ENCODE data around the gene PCSK5.

The PCSK5 gene

DNA sequence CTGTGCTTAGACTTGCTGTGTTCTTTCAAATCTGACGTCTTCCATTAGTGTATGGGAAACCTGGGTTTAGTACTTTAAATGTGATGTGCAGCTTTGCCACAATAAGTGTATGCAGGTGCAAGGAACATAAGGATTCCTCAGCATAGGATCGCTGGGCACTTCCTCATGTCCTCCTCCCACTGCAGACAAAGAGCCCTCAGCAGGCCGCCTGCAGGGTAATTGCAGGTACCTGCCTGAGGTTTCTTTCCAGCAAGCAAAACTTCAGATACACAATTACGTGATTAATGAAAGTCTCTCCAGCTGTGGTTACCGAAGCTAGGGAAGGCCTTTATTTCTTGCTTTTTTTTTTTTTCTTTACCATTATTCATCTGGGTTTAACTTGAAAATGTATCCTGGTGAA is 270.6 kb downstream of the PCSK5 start:
- DNase-seq, result no peak
- Histone ChIP-seq H3K27ac (no peak overlapping the region), H3K4me3 (ENCODE audit: low read depth, low read length) (no peak overlapping the region), H3K36me3 (replicated peaks) (no peaks in the 10 kb centered on the region), H3K27me3 (replicated peaks) (no peaks in the 10 kb centered on the region)
- TF ChIP-seq, protein P1, sequence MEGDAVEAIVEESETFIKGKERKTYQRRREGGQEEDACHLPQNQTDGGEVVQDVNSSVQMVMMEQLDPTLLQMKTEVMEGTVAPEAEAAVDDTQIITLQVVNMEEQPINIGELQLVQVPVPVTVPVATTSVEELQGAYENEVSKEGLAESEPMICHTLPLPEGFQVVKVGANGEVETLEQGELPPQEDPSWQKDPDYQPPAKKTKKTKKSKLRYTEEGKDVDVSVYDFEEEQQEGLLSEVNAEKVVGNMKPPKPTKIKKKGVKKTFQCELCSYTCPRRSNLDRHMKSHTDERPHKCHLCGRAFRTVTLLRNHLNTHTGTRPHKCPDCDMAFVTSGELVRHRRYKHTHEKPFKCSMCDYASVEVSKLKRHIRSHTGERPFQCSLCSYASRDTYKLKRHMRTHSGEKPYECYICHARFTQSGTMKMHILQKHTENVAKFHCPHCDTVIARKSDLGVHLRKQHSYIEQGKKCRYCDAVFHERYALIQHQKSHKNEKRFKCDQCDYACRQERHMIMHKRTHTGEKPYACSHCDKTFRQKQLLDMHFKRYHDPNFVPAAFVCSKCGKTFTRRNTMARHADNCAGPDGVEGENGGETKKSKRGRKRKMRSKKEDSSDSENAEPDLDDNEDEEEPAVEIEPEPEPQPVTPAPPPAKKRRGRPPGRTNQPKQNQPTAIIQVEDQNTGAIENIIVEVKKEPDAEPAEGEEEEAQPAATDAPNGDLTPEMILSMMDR (IDR thresholded peaks at IDR 0.05; ENCODE audit: low read depth, low read length, missing control alignments), result no peak
- in situ Hi-C loops (cut with HindIII; ENCODE audit: low pct_ligation_motif_present, low sequenced_read_pairs), result no loop called here

- H3K27ac ChIP-seq, result no peak overlapping the region
- H3K27me3 ChIP-seq (replicated peaks), result no peaks in the 10 kb centered on the region
Observed at GRCh38 chr9:76161541-76161940, 271.1 kb downstream of the PCSK5 start.

GRCh38 chr9:76162086-76162730 is 271.7 kb downstream of the PCSK5 start:
- Histone ChIP-seq H3K27ac (peak overlapping the region; percentile 38), H3K4me3 (ENCODE audit: low read depth, low read length) (no peak overlapping the region), H3K36me3 (replicated peaks) (no peaks in the 10 kb centered on the region), H3K27me3 (replicated peaks) (no peaks in the 10 kb centered on the region)
- peak; percentile 16 for DNase-seq
- TF ChIP-seq, protein P1 (IDR thresholded peaks at IDR 0.05; ENCODE audit: low read depth, low read length, missing control alignments), result no peak
- in situ Hi-C loops (cut with HindIII; ENCODE audit: low pct_ligation_motif_present, low sequenced_read_pairs), result no loop called here

More at GRCh38 chr9:76161541-76161940, 271.1 kb downstream of the PCSK5 start:
- in situ Hi-C loops (cut with HindIII; ENCODE audit: low pct_ligation_motif_present, low sequenced_read_pairs), result no loop called here
- DNase-seq, result peak; percentile 76
- no peak overlapping the region for H3K4me3 ChIP-seq (ENCODE audit: low read depth, low read length)
- no peaks in the 10 kb centered on the region for H3K36me3 ChIP-seq (replicated peaks)
- TF ChIP-seq, protein P1 (IDR thresholded peaks at IDR 0.05; ENCODE audit: low read depth, low read length, missing control alignments), result no peak

DNA sequence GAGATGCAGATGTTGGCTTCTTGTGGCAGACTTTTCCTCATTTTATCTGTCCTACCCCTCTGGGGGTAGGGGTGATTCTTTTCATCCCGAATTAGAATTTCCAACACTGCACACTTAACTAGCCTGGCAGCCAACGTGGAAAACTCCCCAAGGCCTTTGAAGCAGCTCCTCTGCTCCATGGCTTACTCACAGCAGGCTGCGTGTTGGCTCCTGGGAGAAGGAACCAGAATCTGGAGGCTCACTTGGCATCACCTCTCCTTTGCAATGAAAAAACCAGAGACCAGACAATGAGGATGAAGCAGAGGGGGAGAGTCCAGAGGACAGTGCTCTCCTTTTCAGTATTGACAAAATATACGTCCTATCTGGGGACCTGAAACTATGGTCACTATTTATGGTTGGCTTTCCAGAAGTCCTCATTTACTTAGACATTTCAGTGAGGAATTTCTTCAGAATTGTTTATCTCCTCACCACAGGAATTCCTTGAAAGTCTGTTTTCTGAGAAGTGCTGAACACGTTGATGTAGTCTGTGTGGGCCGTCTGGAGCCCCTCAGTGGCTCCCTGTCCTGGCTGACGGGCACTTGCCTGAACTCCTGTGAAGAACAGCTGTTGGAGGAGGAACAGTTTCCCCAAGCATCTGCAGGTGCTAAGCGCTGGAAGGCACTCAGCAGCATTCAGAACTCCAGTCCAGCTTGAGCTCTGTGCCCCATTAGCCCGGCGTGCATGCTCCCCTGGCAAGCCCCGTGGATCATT is 272.5 kb downstream of the PCSK5 start:
- no peaks in the 10 kb centered on the region for H3K27me3 ChIP-seq (replicated peaks)
- no peak overlapping the region for H3K4me3 ChIP-seq (ENCODE audit: low read depth, low read length)
- no peaks in the 10 kb centered on the region for H3K36me3 ChIP-seq (replicated peaks)
- TF ChIP-seq, protein P1 (IDR thresholded peaks at IDR 0.05; ENCODE audit: low read depth, low read length, missing control alignments), result no peak
- H3K27ac ChIP-seq, result peak overlapping the region; percentile 38
- DNase-seq, result peak; percentile 41
- in situ Hi-C loops (cut with HindIII; ENCODE audit: low pct_ligation_motif_present, low sequenced_read_pairs), result no loop called here

DNA sequence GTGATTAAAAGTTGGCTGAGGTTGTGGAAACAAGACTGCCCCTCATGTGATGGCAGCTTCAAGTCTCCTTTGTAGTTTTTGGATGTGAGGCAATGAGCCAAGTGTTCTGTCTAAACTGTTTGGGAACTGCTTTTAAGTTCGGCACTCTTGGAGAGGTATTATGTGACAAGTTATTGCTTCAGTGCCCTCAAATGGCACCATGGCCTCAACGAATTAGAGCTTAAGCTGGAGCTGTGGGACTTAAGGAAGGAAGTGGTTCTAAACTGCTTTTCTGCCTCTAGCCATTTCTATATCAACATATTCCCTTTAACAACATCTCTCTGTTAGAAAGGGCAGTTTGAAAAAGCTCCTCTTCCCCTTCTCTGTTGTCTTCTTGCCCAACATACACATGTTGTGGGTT is 276.1 kb downstream of the PCSK5 start:
- in situ Hi-C loops (cut with HindIII; ENCODE audit: low pct_ligation_motif_present, low sequenced_read_pairs), result no loop called here
- Histone ChIP-seq H3K4me3 (ENCODE audit: low read depth, low read length) (no peak overlapping the region), H3K27ac (no peak overlapping the region), H3K36me3 (replicated peaks) (no peaks in the 10 kb centered on the region), H3K27me3 (replicated peaks) (no peaks in the 10 kb centered on the region)
- DNase-seq, result no peak
- TF ChIP-seq, protein P1 (IDR thresholded peaks at IDR 0.05; ENCODE audit: low read depth, low read length, missing control alignments), result no peak
